Esophagus mucosa (tissue), 1 donor: ENCODE measurements around the gene SDCBP2. TPM values are rescaled to one million over a fixed set of nuclear protein-coding genes. Genes with fewer than 3 reads are reported as not detected.

ENCODE experiments used
- ATAC-seq: fragments of 200-7000 bp; cut with Tn5 transposase; one replicate; pipeline ENCODE4 v1.9.1; 2020
- total RNA-seq: library from RNA; stranded (reverse); gene quantifications from one replicate; pipeline ENCODE4 v1.2.4, GENCODE V29; 2023
- donor health status: DM: yes; HTN: yes; CAD: no.

The SDCBP2 gene
- total RNA-seq, 1 donor from 2014 or later, result 107 TPM

- no peak for ATAC-seq
These were observed 886 bp downstream of the SDCBP2 start for GRCh38 chr20:1327827-1328679.

DNA sequence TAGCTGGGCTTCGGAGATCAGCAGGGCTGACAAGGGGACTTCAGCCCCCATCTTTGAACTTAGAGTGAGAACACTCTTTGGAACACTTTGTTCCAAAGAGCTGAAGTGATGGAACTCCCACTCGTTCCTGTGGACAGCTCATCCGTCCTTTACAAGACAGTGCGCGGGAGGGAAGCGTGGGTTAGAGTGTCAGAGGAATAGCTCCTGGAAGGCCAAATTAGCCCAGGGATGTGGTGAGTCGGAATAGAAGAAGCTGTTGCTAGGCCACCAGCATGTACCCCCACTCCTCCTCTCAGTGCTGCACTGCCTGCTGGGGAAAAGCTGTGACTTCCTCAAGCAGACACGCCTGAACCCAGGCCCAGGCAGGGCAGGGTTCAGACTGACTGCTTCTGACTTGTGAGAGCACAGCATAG lies 1.7 kb downstream of the SDCBP2 start:
- peak; percentile 34 for ATAC-seq

DNA sequence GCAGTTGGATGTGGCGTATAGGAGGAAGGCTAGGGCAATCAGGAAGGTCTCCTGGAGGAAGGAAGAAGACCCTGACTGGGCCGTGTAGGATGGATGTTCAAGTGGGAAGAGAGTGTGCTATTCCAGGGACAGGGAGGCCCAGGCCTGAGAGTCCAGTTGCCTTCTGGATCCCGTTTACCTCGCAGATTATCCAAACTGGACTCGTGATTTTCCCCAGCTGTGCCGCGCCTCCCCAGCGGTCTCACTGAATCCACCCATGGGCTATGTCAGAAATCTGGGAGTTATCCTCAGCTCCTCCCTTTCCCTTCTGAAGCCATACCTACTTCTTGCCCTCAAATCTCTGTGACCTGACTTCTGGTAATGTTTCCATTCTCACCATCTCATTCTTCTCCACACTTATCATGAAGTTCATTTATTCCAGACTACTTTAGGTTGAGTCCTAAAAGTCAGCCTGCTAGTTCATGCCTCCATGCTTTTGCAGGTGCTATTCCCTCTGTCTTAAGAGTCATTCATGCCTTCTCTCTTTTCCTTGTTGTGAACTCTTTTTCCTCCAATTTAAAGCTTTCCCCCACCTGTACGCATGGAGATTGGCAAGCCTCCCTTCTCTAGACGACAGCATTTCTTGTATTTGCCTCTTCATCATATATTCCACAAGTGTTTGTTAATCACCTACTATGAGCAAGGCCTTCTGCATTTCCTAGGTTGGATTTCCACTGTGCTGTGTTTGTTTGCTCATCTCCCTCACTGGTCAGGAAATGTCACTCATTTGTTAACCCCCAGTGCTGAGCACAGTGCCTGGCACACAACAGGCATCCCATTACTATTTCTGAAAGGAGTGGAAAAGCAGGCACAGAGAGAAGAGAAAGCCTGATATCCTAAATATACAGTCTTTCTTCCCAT lies 2.7 kb downstream of the SDCBP2 start:
- no peak for ATAC-seq

DNA sequence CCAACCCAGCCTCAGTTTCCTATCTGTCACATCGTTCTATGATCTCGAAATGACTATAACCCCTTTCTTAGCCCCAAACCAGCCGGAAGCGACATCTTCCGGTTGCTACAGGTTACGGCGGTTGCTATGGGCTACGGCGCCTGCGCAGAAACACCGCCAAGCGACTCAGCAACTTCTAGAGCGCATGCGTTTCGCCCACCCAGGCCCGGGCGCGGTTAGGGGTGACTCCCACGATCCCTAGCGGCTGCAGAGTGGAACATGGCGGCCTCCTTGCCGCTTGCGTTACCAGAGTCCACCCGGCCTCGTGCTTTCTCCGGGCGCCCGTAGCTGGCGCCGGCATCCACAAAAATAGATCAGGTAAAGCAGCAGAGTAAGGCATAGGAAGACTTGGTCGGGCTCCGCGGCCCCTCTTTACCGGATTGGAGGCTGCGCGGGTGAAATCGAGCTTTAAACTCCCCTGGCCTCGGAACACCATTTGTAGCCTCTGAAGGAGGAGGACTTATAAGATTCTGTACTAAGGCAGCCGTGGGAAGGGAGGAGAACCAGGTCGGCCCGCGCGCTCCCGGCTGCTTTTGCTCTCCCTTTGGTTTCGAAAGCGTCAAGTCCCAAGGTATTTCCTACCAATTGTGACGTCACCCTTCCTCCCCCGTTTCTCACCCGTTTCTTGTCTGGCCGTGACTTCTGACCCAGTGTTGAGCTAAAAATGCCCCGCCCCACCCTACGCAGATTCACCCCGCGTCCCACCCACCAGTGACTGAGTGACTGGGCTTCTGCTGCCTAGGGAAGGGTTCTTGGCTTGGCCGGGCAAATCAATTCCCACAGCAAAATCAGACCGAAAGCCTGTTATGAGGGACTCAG lies 3.5 kb downstream of the SDCBP2 start:
- ATAC-seq, result peak; percentile 70

DNA sequence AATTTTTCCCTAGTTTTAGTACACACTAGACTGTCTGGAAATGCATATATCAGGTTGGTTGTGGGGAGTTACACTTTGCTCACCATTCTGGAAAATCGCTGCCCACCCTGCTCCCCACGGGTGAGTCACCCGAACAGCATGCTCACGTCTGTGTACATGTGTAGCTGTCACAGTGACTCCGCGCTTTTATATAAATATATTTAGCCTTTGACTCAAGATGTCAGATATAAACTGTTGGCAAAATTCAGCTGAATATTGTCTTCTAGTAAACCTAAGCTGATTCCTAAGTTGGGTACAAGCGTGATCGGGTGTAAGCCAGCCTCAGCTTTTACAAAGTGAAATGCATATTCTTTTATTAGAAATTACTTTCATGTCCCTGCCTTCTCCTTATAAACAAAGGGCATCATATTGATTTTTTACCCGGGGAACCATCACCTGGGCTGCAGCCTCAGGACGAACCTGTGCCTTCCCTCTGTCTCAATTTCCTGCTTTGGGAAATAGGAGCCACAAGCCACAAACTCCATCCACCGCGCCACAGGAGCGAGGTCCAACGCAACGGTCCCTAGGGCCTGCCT lies 4.3 kb downstream of the SDCBP2 start:
- ATAC-seq, result no peak

- no peak for ATAC-seq
These were observed 4.9 kb downstream of the SDCBP2 start for GRCh38 chr20:1323830-1324597.

DNA sequence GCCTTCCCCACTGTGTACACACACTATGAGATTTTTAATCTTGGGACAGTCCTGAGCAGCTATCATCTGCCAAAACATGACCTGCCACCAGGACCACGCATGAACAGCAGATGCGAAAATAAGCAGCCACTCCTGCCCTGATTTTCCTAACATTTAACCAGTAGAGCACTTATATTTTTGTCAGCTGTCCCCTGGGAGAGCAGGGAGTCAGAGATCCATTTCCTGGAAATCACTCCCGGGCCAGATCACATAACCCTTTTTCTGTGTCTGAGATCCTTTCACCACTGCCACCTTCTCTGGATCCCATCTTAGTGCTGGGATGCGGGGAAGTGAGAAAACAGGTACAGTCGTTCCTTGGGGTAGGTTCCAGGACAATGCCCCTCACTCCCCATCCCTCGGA lies 5.7 kb downstream of the SDCBP2 start:
- ATAC-seq, result no peak

GRCh38 chr20:1322511-1323245 lies 6.3 kb downstream of the SDCBP2 start:
- ATAC-seq, result peak; percentile 50

GRCh38 chr20:1321654-1321939 lies 7.3 kb downstream of the SDCBP2 start:
- no peak for ATAC-seq

DNA sequence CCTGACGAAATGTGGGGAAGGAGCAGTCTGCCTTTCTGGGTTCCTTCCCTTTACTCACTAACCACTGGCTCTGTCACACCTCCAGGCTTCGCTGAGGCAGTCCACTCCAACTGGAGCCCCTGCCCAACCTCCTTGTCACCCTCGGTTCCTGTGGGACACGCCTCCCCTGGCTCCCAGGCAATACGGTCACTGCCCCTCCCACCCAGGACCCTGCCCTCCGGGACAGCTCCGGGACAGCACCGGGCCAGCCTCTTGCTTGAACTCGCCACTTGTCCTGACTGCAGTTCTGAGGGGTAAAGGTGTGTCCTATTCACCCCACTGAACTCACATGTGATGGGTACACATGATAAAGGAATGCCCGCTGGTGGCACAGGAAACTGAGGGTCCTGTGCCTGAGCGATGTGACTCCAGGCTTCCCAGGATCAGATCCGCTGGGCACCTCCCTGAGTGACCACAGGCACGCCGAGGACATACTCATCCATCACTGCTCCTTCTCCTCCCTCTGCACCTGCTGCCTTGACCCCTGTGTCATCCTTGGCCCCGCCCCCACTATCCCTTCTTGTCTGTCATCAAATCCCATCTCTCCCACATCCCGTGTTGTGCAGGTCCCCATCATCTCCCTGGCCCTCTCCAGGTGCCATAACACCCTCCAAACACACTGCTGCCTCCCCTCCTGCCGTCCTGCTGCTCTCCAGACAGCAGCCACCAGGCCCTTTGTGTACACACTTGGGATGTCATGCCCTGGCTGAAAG lies 7.9 kb downstream of the SDCBP2 start:
- no peak for ATAC-seq

GRCh38 chr20:1320016-1320415 lies 8.9 kb downstream of the SDCBP2 start:
- ATAC-seq, result no peak

DNA sequence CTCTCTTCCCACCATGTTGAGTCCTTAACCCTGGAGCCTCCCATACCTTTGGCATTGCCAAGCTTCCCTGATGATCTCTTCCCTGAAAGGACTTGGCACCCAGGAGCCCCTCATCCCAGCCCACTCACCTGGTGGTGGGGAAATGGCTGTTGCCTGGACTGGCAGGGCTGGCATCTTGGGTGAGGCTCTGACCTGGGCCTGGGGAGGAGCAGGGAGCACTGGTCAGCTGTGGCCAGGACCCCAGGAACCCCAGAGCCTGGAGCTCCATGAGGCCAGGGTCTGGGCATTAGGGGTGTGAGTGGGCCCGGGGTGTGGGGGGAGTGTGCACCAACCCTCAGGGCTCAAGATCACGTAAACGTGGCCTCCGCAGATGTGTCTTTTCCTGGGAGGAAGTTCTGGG lies 9.5 kb downstream of the SDCBP2 start:
- ATAC-seq, result no peak

DNA sequence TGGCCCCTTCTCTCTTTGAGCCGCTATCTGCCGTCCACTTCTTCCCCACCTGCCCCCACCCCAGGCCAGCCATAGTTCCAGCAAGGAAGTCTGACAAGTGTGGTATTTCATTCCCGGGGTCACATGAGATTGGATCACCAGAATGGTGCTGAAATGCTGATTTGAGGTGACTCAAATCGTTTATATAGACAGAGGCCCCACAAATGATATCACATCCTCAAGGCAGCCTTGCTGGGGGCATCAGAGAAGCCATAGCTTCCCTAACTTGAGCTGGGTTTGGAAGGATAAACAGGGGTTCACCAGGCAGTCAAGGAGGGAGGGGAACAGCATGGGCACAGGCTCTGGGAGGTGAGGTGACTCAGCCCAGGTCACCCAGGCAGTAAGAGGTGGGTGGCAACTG lies 9.9 kb downstream of the SDCBP2 start:
- no peak for ATAC-seq

GRCh38 chr20:1317545-1318255 lies 11.2 kb downstream of the SDCBP2 start:
- no peak for ATAC-seq

DNA sequence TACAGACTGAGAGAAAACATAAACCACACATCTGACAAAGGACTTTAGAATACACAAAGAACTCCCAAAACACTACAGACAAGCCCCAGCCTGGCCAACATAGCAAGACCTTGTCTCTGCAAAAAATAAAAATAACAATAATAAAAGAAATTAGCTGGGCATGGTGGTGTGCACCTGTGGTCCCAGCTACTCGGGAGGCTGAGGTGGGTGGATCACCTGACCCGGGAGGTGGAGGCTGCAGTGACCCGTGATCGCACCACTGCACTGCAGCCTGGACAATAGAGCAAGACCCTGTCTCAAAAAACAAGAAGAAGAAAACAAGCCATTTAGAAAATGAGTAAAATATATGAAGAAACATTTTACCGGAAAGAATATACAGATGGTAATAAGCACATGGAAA lies 13.1 kb downstream of the SDCBP2 start:
- no peak for ATAC-seq

DNA sequence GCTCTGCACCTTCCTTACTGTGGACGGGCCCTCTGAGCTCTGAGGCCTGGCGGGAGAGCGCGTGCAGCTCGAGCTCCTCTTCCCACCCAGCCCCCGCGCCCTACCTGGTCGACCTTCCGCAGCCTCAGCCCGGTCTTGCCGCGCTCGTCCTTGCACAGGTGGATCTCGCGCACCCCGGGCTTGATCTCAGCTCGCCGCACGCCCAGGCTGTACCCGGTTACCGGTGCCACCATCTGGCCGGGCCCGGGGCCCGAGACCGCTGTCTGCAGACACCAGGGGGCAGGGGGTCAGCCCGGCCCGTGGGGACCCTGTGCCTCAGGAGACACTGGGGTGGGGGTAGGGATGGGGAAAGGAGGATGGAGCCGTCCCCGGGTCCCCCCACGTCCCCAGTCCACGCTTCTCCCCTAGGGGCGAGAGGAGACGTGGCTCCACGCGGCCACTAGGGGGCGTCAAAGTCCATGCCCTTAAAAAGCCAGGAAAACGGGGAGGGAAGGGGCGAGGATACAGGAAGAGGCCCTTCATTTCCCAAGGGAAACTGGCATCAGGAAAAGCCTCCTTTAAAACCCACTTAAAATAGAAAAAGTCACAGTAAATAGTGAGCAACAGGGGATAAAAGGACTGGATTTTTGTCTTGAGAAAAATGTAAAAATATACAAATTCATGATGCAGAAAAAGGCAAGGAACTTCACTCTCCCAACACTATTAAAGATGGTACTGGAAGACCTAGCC lies 15.5 kb downstream of the SDCBP2 start:
- ATAC-seq, result peak; percentile 47

- no peak for ATAC-seq
These were observed 16.1 kb downstream of the SDCBP2 start for GRCh38 chr20:1312904-1313235.

DNA sequence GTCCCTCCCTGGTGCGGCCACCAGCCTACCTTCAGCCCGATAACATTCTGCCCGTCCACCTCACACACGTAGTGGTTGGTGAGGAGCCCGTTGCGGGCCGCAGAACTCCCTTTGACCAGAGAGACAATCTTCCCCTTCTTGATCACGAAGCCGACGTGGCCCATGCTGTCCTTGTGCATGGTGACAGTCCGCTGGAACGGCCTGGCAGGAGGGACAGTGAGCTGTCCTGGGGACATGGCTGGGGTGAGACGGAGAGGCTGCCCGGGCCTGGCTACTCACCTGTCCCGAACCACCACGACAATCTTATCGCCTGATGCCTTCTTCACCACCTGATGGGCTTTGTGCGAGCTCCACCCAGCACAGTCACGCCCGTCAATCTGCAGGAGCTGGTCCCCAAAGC lies 16.6 kb downstream of the SDCBP2 start:
- ATAC-seq, result no peak
